WTC11 (cell line): Measurements from ENCODE around the gene MAP4K4.

Experiments used
- CTCF ChIP-seq: fragments of 200-600 bp; IDR thresholded peaks from 2 replicates; pipeline ENCODE4 v1.8.0; 2022; ENCODE audit warnings: antibody characterized with exemption
- FOXP1 ChIP-seq: sonication (generic); formaldehyde crosslinking; IDR thresholded peaks from 2 replicates; pipeline ENCODE4 v1.8.0; 2022; ENCODE audit warnings: missing genetic modification reagents, mild to moderate bottlenecking, moderate library complexity, borderline replicate concordance
- JUN ChIP-seq: sonication (generic); formaldehyde crosslinking; IDR thresholded peaks from 2 replicates; pipeline ENCODE4 v1.8.0; 2023; ENCODE audit warnings: mild to moderate bottlenecking, missing genetic modification reagents
- NR1H2 ChIP-seq: sonication (generic); formaldehyde crosslinking; IDR thresholded peaks from 2 replicates; pipeline ENCODE4 v1.9.0; 2021; ENCODE audit warnings: mild to moderate bottlenecking, moderate library complexity, missing genetic modification reagents
- NR3C1 ChIP-seq: sonication (generic); formaldehyde crosslinking; conservative IDR thresholded peaks from 2 replicates; pipeline ENCODE4 v1.8.1; 2023; ENCODE audit warnings: low read depth, mild to moderate bottlenecking, missing genetic modification reagents
- RELA ChIP-seq: sonication (generic); formaldehyde crosslinking; IDR thresholded peaks from 2 replicates; pipeline ENCODE4 v1.8.1; 2022; ENCODE audit warnings: missing genetic modification reagents, mild to moderate bottlenecking, borderline replicate concordance
- SMAD3 ChIP-seq: sonication (generic); formaldehyde crosslinking; IDR thresholded peaks from 2 replicates; pipeline ENCODE4 v1.8.0; 2022; ENCODE audit warnings: missing genetic modification reagents, mild to moderate bottlenecking, borderline replicate concordance
- SMAD4 ChIP-seq: sonication (generic); formaldehyde crosslinking; IDR thresholded peaks from 2 replicates; pipeline ENCODE4 v1.8.0; 2022; ENCODE audit warnings: mild to moderate bottlenecking, missing genetic modification reagents
- SP1 ChIP-seq: sonication (generic); formaldehyde crosslinking; conservative IDR thresholded peaks from 2 replicates; pipeline ENCODE4 v1.8.1; 2022; ENCODE audit warnings: missing genetic modification reagents
- STAT6 ChIP-seq: sonication (generic); formaldehyde crosslinking; conservative IDR thresholded peaks from 2 replicates; pipeline ENCODE4 v1.8.1; 2023; ENCODE audit warnings: mild to moderate bottlenecking, low read depth, missing genetic modification reagents, moderate library complexity
- TP53 ChIP-seq: sonication (generic); formaldehyde crosslinking; IDR thresholded peaks from 2 replicates; pipeline ENCODE4 v1.8.1; 2023; ENCODE audit warnings: mild to moderate bottlenecking, missing genetic modification reagents
- USF2 ChIP-seq: sonication (generic); formaldehyde crosslinking; IDR thresholded peaks from 2 replicates; pipeline ENCODE4 v1.8.1; 2023; ENCODE audit warnings: mild to moderate bottlenecking, missing genetic modification reagents, moderate library complexity
- ZNF121 ChIP-seq: sonication (generic); formaldehyde crosslinking; IDR thresholded peaks from 2 replicates; pipeline ENCODE4 v1.8.0; 2023; ENCODE audit warnings: missing genetic modification reagents
- ZNF532 ChIP-seq: fragments of 250-450 bp; sonication (Bioruptor Pico); IDR thresholded peaks from 2 replicates; pipeline ENCODE4 v1.9.0; 2021; ENCODE audit warnings: mild to moderate bottlenecking, borderline replicate concordance

- no peak for TF ChIP-seq CTCF
- no peak for TF ChIP-seq ZNF532 (CRISPR knock-in tag)
- no peak for TF ChIP-seq SP1 (CRISPR knock-in tag)
- no peak for TF ChIP-seq RELA (CRISPR knock-in tag)
- no peak for TF ChIP-seq TP53 (CRISPR knock-in tag)
- TF ChIP-seq FOXP1 (CRISPR knock-in tag), result no peak
- TF ChIP-seq USF2 (CRISPR knock-in tag), result no peak
- TF ChIP-seq SMAD3 (CRISPR knock-in tag), result no peak
- no peak for TF ChIP-seq SMAD4 (CRISPR knock-in tag)
- TF ChIP-seq STAT6 (CRISPR knock-in tag), result no peak
- no peak for TF ChIP-seq NR1H2 (CRISPR knock-in tag)
- TF ChIP-seq NR3C1, result no peak
- no peak for TF ChIP-seq ZNF121 (CRISPR knock-in tag)
- TF ChIP-seq JUN (CRISPR knock-in tag), result no peak
Observed at GRCh38 chr2:101830146-101830545, 132.6 kb downstream of the MAP4K4 start.
